SK-N-MC (cell line): ENCODE results near the gene SARDH.

ENCODE experiments used
- EZH2 ChIP-seq: fragments of 200-600 bp; sonication (generic); IDR thresholded peaks from one replicate; pipeline ENCODE4 v1.6.1; 2017; ENCODE audit warnings: antibody characterized with exemption
- FOXP2 ChIP-seq: optimal IDR thresholded peaks from 2 replicates; pipeline ENCODE3; 2011; ENCODE audit warnings: mild to moderate bottlenecking, moderate library complexity; ENCODE audit not compliant: insufficient read depth; ENCODE audit errors: extremely low read length, control extremely low read depth
- POLR2AphosphoS5 ChIP-seq: IDR thresholded peaks from 2 replicates; pipeline ENCODE4 v1.6.1; 2012; ENCODE audit warnings: mild to moderate bottlenecking, low read depth, low read length, borderline replicate concordance

DNA sequence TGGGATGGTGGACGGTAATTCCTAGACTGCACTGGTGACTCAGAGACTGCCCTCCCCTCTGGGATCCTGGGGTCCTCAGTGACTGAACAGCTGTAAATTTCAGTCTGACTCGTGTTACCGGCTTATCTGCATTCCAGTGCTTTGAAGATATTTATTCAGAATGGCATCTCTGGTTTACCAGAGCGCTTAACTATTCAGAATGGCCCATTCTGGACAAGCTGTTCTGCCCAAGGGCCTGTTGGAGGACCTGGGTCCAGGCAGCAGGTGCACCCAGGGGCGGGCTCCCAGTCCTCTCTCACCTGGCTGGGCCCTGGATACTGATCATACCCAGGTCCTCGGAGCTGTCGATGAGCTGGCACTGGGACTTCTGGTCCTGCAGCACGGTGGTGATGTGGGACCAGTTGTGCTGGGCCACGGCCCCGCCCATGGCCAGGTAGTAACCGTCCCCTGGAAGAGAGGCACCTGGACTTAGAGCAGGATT is 48.0 kb downstream of the SARDH start:
- TF ChIP-seq POLR2AphosphoS5 = no peak
- TF ChIP-seq EZH2 = no peak
- no peak for TF ChIP-seq FOXP2
